RWPE1 (cell line): ENCODE results near the gene OSBPL9.

Experiments used
- CTCF ChIA-PET: fragments of 350-600 bp; sonication (Branson Sonifier 250); formaldehyde crosslinking; extraction: SDS; loops from one replicate; lab custom pipeline; 2021; lab: Yijun Ruan, JAX
- POLR2A ChIA-PET: fragments of 400-600 bp; formaldehyde crosslinking; extraction: SDS; loops from one replicate; lab custom pipeline; 2020; ENCODE audit warnings: antibody characterized with exemption; ENCODE audit not compliant: low non-redundant PET; lab: Yijun Ruan, JAX
- DNase-seq: peaks from one replicate; pipeline ENCODE4 v3.0.0; 2012; ENCODE audit warnings: low spot score
- H3K27ac ChIP-seq: fragments of 450-650 bp; 2 replicates; pipeline ENCODE4 v1.5.1; 2017
- TF ChIP-seq, protein P1 (sequence below): fragments of 450-650 bp; conservative IDR thresholded peaks from 2 replicates; pipeline ENCODE4 v1.5.1; 2017; ENCODE audit warnings: low read depth, mild to moderate bottlenecking

Gene OSBPL9

DNA sequence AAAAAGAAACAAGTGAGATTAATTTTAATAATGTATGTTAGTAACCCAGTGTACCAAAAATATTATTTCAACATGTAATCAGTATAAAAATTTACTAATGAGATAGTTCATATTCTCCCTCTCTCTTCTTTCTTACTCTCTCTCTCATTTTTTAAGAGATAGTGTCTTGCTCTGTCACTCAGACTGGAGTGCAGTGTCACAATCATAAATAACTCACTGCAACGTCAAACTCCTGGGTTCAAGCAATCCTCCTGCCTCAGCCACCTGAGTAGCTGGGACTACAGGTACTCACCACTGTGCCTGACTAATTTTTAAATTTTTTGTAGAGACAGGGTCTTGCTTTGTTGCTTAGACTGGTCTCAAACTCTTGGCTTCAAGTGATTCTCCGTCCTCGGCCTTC is 137.8 kb downstream of the OSBPL9 start:
- DNase-seq = no peak
- CTCF ChIA-PET = no interaction called here
- TF ChIP-seq, protein P1, sequence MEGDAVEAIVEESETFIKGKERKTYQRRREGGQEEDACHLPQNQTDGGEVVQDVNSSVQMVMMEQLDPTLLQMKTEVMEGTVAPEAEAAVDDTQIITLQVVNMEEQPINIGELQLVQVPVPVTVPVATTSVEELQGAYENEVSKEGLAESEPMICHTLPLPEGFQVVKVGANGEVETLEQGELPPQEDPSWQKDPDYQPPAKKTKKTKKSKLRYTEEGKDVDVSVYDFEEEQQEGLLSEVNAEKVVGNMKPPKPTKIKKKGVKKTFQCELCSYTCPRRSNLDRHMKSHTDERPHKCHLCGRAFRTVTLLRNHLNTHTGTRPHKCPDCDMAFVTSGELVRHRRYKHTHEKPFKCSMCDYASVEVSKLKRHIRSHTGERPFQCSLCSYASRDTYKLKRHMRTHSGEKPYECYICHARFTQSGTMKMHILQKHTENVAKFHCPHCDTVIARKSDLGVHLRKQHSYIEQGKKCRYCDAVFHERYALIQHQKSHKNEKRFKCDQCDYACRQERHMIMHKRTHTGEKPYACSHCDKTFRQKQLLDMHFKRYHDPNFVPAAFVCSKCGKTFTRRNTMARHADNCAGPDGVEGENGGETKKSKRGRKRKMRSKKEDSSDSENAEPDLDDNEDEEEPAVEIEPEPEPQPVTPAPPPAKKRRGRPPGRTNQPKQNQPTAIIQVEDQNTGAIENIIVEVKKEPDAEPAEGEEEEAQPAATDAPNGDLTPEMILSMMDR = no peak
- H3K27ac ChIP-seq = no peak overlapping the region
- POLR2A ChIA-PET = interaction anchor here (0.6 kb wide), 1 partner anchor 171 kb away, joined by 3 read pairs; no protein-coding TSS in a partner anchor

DNA sequence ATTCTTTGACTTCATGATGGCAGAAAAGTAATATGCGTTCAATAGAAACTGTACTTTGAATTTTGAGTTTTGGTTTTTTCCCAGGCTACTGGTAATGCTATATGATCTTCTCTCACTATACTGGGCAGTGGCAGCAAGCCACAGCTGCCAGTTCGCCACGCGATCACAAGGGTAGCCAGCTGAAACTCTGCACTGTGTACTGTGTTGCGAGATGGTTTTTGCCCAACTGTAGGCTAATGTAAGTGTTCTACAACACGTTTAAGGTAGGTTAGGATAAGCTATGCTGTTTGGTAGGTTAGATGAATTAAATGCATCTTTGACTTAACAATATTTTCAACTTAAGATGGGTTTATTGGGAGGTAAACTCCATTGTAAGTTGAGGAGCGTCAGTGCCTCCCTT is 138.5 kb downstream of the OSBPL9 start:
- ChIA-PET CTCF (interaction anchor here (0.5 to 0.6 kb wide), 2 partner anchors 14 to 76 kb away, joined by 3 to 4 read pairs; no protein-coding TSS in a partner anchor), POLR2A (no interaction called here)
- H3K27ac ChIP-seq = no peak overlapping the region
- TF ChIP-seq, protein P1 = no peak
- no peak for DNase-seq

DNA sequence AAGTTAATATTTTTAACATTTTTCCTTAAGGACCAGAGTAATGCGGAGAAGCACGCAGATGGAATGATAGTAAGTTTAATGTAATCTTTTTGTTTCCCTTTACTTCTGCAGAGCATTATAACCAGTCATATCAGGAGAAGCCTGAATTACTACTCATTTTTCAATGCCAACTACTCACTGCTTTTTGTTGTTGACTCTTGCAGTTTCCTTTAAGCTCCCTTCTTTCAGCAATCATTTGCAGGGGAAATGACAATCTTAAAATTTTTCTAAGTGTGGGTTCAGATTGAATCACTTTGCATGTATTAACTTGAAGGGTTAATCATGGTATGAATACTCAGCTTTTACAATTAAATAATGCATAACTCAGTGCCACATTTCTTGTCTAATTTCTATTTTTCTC is 139.4 kb downstream of the OSBPL9 start:
- CTCF ChIA-PET = interaction anchor here (0.7 to 1.0 kb wide), 2 partner anchors 19 to 121 kb away, joined by 3 to 5 read pairs; no protein-coding TSS in a partner anchor
- TF ChIP-seq, protein P1 = no peak
- POLR2A ChIA-PET = no interaction called here

DNA sequence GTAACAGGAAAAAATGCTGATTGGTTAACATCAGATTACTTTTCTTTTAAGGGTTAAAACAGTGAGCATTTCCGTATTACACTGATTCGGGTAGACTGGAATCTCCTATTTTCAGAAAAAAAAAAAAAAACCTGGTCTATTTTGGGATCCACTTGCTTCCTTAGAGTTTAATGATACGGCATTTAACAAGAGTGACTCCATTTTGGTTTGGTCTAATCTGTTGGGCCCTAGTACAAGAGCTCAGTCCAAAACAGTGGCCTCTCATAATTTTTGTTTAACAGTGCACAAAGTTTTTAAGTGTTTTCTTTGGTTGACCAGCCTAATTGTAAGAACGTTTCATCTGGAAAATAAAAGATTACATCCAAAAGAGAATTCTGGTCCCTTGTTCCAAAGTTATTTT is 141.4 kb downstream of the OSBPL9 start:
- ChIA-PET CTCF (interaction anchor here (0.6 kb wide), 1 partner anchor 370 kb away, joined by 3 read pairs; no protein-coding TSS in a partner anchor), POLR2A (no interaction called here)
- no peak for DNase-seq
- TF ChIP-seq, protein P1 = no peak
- H3K27ac ChIP-seq = no peak overlapping the region

More for the DNA sequence above, 139.4 kb downstream of the OSBPL9 start:
- DNase-seq = no peak
- no peak overlapping the region for H3K27ac ChIP-seq

DNA sequence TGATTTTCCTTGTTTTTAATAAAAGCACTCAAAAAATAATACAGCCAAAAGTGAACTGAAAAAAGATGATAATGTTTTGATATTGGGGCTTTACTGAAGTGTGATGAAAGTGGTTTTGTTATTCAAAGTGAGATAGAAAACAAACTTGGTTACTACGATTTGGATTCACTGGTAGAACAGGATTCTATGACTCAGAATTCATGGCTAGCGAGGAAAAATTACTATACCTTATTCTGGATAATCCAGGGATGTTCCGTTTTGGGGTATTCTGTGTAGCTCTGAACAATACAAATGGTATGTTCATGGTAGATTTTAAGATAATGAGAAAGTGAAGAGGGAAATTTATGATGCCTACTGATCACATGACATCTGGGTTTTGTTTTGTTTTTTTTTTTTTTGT is 144.0 kb downstream of the OSBPL9 start:
- ChIA-PET CTCF (interaction anchor here (0.6 to 0.7 kb wide), 3 partner anchors 9 to 250 kb away, joined by 3 read pairs; no protein-coding TSS in a partner anchor), POLR2A (no interaction called here)
- TF ChIP-seq, protein P1 = no peak
- peak; percentile 51 for DNase-seq
- H3K27ac ChIP-seq = no peak overlapping the region

DNA sequence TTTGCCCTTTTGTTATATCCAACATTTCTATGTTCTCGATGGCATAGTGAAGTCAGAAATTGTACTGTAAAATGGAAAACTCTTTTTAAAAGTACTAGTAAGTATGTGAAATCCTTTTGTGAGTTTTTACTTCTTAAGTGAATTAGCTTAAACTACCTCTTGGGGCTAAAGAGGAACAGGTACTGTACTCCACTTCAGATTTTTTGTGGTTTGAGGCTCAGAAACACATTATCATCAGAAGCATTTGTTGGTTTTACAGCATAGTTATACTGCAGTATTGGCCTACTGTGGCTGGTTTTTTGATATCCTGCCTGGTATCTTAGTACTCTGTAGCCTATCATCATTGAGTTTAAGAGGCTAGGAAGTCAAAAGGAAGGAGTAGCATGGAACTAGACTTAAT is 144.5 kb downstream of the OSBPL9 start:
- H3K27ac ChIP-seq = no peak overlapping the region
- POLR2A ChIA-PET = no interaction called here
- CTCF ChIA-PET = interaction anchor here (0.6 kb wide), 1 partner anchor 251 kb away, joined by 3 read pairs; no protein-coding TSS in a partner anchor
- DNase-seq = no peak
- TF ChIP-seq, protein P1 = no peak
